H1 (cell line): ENCODE results near the gene SLC51B. TPM values are rescaled to one million over a fixed set of nuclear protein-coding genes. Genes with fewer than 3 reads are reported as not detected.
A peak's percentile ranks its signal among the peaks of the same experiment; 100 is the strongest.

Source experiments
- CTCF ChIA-PET: fragments of 300-600 bp; sonication (Branson Sonifier 250); formaldehyde crosslinking; loops from one replicate; lab custom pipeline; 2021; ENCODE audit not compliant: partially characterized antibody; lab: Charles Lee
- POLR2A ChIA-PET: fragments of 300-600 bp; sonication (Branson Sonifier 250); formaldehyde crosslinking; loops from one replicate; lab custom pipeline; 2021; ENCODE audit warnings: inconsistent platforms; ENCODE audit not compliant: partially characterized antibody; lab: Charles Lee
- DNase-seq, 2 experiments: peaks; one replicate each; pipeline versions ENCODE4 v3.0.0 to v3.0.0-alpha.2; 2010 to 2022; ENCODE audit warnings: low spot score in 2 of 2, low read depth in 1 of 2, mixed read lengths in 1 of 2
- FAIRE-seq: peaks from 2 replicates; lab custom pipeline; 2011; peaks lifted over from hg19 to GRCh38; lab: Jason Lieb, UNC
- H2AFZ ChIP-seq: 2 replicates; pipeline ENCODE4 v1.8.1; 2012; ENCODE audit warnings: low read length, inconsistent platforms
- H2AK5ac ChIP-seq: 2 replicates; pipeline ENCODE4 v1.6.1; 2013; ENCODE audit warnings: low read depth, low read length
- H2BK120ac ChIP-seq: replicated peaks from 2 replicates; pipeline ENCODE3; 2013; ENCODE audit warnings: low read depth, low read length, inconsistent platforms
- H2BK12ac ChIP-seq: 2 replicates; pipeline ENCODE4 v1.6.1; 2013; ENCODE audit warnings: low read depth, low read length
- H2BK15ac ChIP-seq: 2 replicates; pipeline ENCODE4 v1.6.1; 2013; ENCODE audit warnings: low read length
- H2BK20ac ChIP-seq: 2 replicates; pipeline ENCODE4 v1.6.1; 2013; ENCODE audit warnings: low read length
- H2BK5ac ChIP-seq: 2 replicates; pipeline ENCODE4 v1.6.1; 2013; ENCODE audit warnings: low read depth, low read length
- H3K14ac ChIP-seq: 2 replicates; pipeline ENCODE4 v1.6.1; 2013; ENCODE audit warnings: inconsistent platforms; ENCODE audit not compliant: insufficient read length
- H3K18ac ChIP-seq: 2 replicates; pipeline ENCODE4 v1.6.1; 2013; ENCODE audit warnings: low read length; ENCODE audit errors: extremely low read depth
- H3K23ac ChIP-seq: 2 replicates; pipeline ENCODE4 v1.6.1; 2013; ENCODE audit warnings: inconsistent platforms; ENCODE audit not compliant: insufficient read length
- H3K23me2 ChIP-seq: 2 replicates; pipeline ENCODE4 v1.6.1; 2013; ENCODE audit warnings: low read depth, low read length
- H3K27ac ChIP-seq: 2 replicates; pipeline ENCODE4 v1.6.1; 2011; ENCODE audit warnings: low read depth, low read length, inconsistent platforms
- H3K27me3 ChIP-seq, 4 experiments: replicated peaks in 1 of 4; 1 replicate in 1 of 4; 2 replicates in 3 of 4; pipeline versions ENCODE4 v1.6.1 to v1.8.1; 2011 to 2013; ENCODE audit warnings: low read length in 3 of 4, mild to moderate bottlenecking in 3 of 4, inconsistent platforms in 2 of 4, mixed read lengths in 2 of 4, moderate library complexity in 1 of 4; ENCODE audit not compliant: control insufficient read depth in 3 of 4, insufficient read depth in 3 of 4; ENCODE audit errors: extremely low read depth in 1 of 4
- H3K36me3 ChIP-seq, 4 experiments: 2 replicates each; pipeline versions ENCODE4 v1.6.1 to v1.8.1; 2011 to 2013; ENCODE audit warnings: mild to moderate bottlenecking in 4 of 4, low read length in 3 of 4, moderate library complexity in 2 of 4, control low read depth in 1 of 4, inconsistent platforms in 1 of 4; ENCODE audit not compliant: insufficient read depth in 4 of 4, control insufficient read depth in 2 of 4
- H3K4ac ChIP-seq: replicated peaks from 2 replicates; pipeline ENCODE3; 2013; ENCODE audit warnings: low read length, low read depth, mixed read lengths, inconsistent platforms; ENCODE audit not compliant: insufficient read length
- H3K4me1 ChIP-seq, 4 experiments: replicated peaks in 1 of 4; 1 replicate in 1 of 4; 2 replicates in 3 of 4; pipeline versions ENCODE4 v1.6.1 to v1.8.1; 2011 to 2013; ENCODE audit warnings: low read length in 3 of 4, inconsistent platforms in 2 of 4, mixed read lengths in 1 of 4; ENCODE audit not compliant: insufficient read depth in 4 of 4, control insufficient read depth in 3 of 4
- H3K4me2 ChIP-seq, 2 experiments: 2 replicates each; pipeline versions ENCODE4 v1.6.1 to v1.8.1; 2011 to 2013; ENCODE audit warnings: low read depth in 2 of 2, low read length in 2 of 2, control low read depth in 1 of 2, inconsistent platforms in 1 of 2, mild to moderate bottlenecking in 1 of 2; ENCODE audit not compliant: insufficient read depth in 1 of 2
- H3K4me3 ChIP-seq, 4 experiments: fragments of 200-600, 300-600 bp in 1 of 4; sonication (generic), shearing (Covaris generic), sonication (Bioruptor Twin) in 1 of 4; 2 replicates each; pipeline versions ENCODE4 v1.5.1 to v1.8.1; 2011 to 2016; ENCODE audit warnings: low read length in 4 of 4, low read depth in 3 of 4, control low read depth in 2 of 4, inconsistent platforms in 2 of 4, mild to moderate bottlenecking in 2 of 4, mixed read lengths in 1 of 4, moderate library complexity in 1 of 4; ENCODE audit not compliant: insufficient read depth in 2 of 4; ENCODE audit errors: extremely low read depth in 1 of 4
- H3K56ac ChIP-seq: replicated peaks from 2 replicates; pipeline ENCODE3; 2013; ENCODE audit warnings: low read depth, mild to moderate bottlenecking, mixed read lengths, low read length, inconsistent platforms; ENCODE audit not compliant: insufficient read length
- H3K79me1 ChIP-seq: 2 replicates; pipeline ENCODE4 v1.6.1; 2013; ENCODE audit warnings: low read depth, low read length, control low read depth
- H3K79me2 ChIP-seq, 2 experiments: 2 replicates each; pipeline versions ENCODE4 v1.6.1 to v1.8.1; 2012 to 2013; ENCODE audit warnings: low read length in 2 of 2, mild to moderate bottlenecking in 2 of 2, inconsistent platforms in 1 of 2; ENCODE audit not compliant: insufficient read depth in 2 of 2, control insufficient read depth in 1 of 2
- H3K9ac ChIP-seq, 4 experiments: replicated peaks in 1 of 4; 1 replicate in 1 of 4; 2 replicates in 3 of 4; pipeline versions ENCODE4 v1.6.1 to v1.8.1; 2011 to 2013; ENCODE audit warnings: low read depth in 3 of 4, low read length in 3 of 4, control low read depth in 2 of 4, mild to moderate bottlenecking in 2 of 4, moderate library complexity in 2 of 4, inconsistent platforms in 1 of 4; ENCODE audit errors: extremely low read depth in 1 of 4
- H3K9me3 ChIP-seq, 2 experiments: 2 replicates each; pipeline versions ENCODE4 v1.6.1 to v1.8.1; 2012 to 2013; ENCODE audit warnings: mild to moderate bottlenecking in 2 of 2, moderate library complexity in 2 of 2, control low read depth in 1 of 2, inconsistent platforms in 1 of 2, low read depth in 1 of 2, low read length in 1 of 2, mixed read lengths in 1 of 2; ENCODE audit not compliant: insufficient read depth in 2 of 2
- H4K20me1 ChIP-seq, 2 experiments: replicated peaks in 1 of 2; 2 replicates each; pipeline versions ENCODE3 to v1.8.1; 2011 to 2013; ENCODE audit warnings: inconsistent platforms in 2 of 2, low read length in 2 of 2, mild to moderate bottlenecking in 1 of 2; ENCODE audit not compliant: insufficient read depth in 2 of 2, control insufficient read depth in 1 of 2
- H4K5ac ChIP-seq: 2 replicates; pipeline ENCODE4 v1.6.1; 2013; ENCODE audit warnings: low read length, low read depth, mixed read lengths, inconsistent platforms; ENCODE audit not compliant: insufficient read length
- H4K8ac ChIP-seq: 2 replicates; pipeline ENCODE4 v1.8.0; 2013; ENCODE audit warnings: mild to moderate bottlenecking, moderate library complexity, low read length, inconsistent platforms; ENCODE audit not compliant: insufficient read depth; ENCODE audit errors: extremely low read depth
- H4K91ac ChIP-seq: replicated peaks from 2 replicates; pipeline ENCODE3; 2013; ENCODE audit warnings: low read length, mixed read lengths, inconsistent platforms; ENCODE audit not compliant: insufficient read length
- ASH2L ChIP-seq: fragments of 200-600, 300-600 bp; sonication (generic); IDR thresholded peaks from one replicate; pipeline ENCODE4 v1.7.1; 2017; ENCODE audit warnings: low read length
- CREB1 ChIP-seq: IDR thresholded peaks from 2 replicates; pipeline ENCODE4 v1.6.1; 2012; ENCODE audit warnings: inconsistent platforms
- EP300 ChIP-seq, 2 experiments: IDR thresholded peaks; 1 replicate in 1 of 2; 2 replicates in 1 of 2; pipeline ENCODE4 v1.6.1; 2011 to 2012; ENCODE audit warnings: low read depth in 2 of 2, low read length in 2 of 2, mild to moderate bottlenecking in 2 of 2, borderline replicate concordance in 1 of 2, inconsistent platforms in 1 of 2, moderate library complexity in 1 of 2
- FOSL1 ChIP-seq: IDR thresholded peaks from 2 replicates; pipeline ENCODE4 v1.6.1; 2011; ENCODE audit warnings: mild to moderate bottlenecking, low read depth, low read length, moderate library complexity; ENCODE audit not compliant: insufficient read depth
- KDM1A ChIP-seq: fragments of 200-600, 300-600 bp; sonication (generic); IDR thresholded peaks from 2 replicates; pipeline ENCODE4 v1.7.1; 2016; ENCODE audit warnings: mild to moderate bottlenecking, low read length, borderline replicate concordance
- NRF1 ChIP-seq: IDR thresholded peaks from 2 replicates; pipeline ENCODE4 v1.6.1; 2011; ENCODE audit warnings: mild to moderate bottlenecking, low read depth, low read length, improper control_type of control experiment
- POU5F1 ChIP-seq: IDR thresholded peaks from 2 replicates; pipeline ENCODE4 v1.6.1; 2011; ENCODE audit warnings: low read depth, mild to moderate bottlenecking, low read length, moderate library complexity
- RBBP5 ChIP-seq: IDR thresholded peaks from 2 replicates; pipeline ENCODE4 v1.7.1; 2012; ENCODE audit warnings: low read depth, mild to moderate bottlenecking, inconsistent platforms, low read length, moderate library complexity, borderline replicate concordance
- SAP30 ChIP-seq: fragments of 300-600 bp; sonication (generic); IDR thresholded peaks from 2 replicates; pipeline ENCODE4 v1.7.1; 2012; ENCODE audit warnings: low read length, moderate library complexity, mild to moderate bottlenecking, inconsistent platforms; ENCODE audit not compliant: insufficient read depth, insufficient replicate concordance
- YY1 ChIP-seq: IDR thresholded peaks from 2 replicates; pipeline ENCODE4 v1.6.1; 2011; ENCODE audit warnings: low read depth, mild to moderate bottlenecking, low read length
- WGBS, 2 experiments: shearing (Covaris generic) in 1 of 2; methylation state at CpG; one replicate each; pipeline versions ENCODE4 v1.1.6 to v1.1.7; 2013 to 2015; ENCODE audit warnings: low lambda C conversion rate in 2 of 2, mixed read lengths in 2 of 2, inconsistent platforms in 1 of 2, low coverage in 1 of 2, missing lambda C conversion rate in 1 of 2; ENCODE audit not compliant: insufficient replicate concordance in 2 of 2, insufficient coverage in 1 of 2, insufficient read length in 1 of 2; ENCODE audit errors: extremely low coverage in 1 of 2, missing lambda C conversion rate in 1 of 2; 5-methylcytosine and 5-hydroxymethylcytosine counted together
- polyA plus RNA-seq, 7 experiments: library from polyadenylated mRNA; depleted of rRNA in 3 of 7; stranded (reverse) in 5 of 7; unstranded in 2 of 7; fragments of >200 nt in 5 of 7; fragments of 200-250 nt in 2 of 7; gene quantifications; 1 replicate in 5 of 7; 2 replicates in 1 of 7; 4 replicates in 1 of 7; pipeline versions ENCODE4 v1.2.1 to v1.2.3, GENCODE V29; 2011 to 2013; ENCODE audit warnings: missing spikeins in 2 of 7, mixed read lengths in 2 of 7
- total RNA-seq: library from RNA; stranded (reverse); fragmentation: NEBNext Ultra II Directional; extraction: Animal tissue kit (Norgen Biotek cat#: 25700); gene quantifications from 2 replicates; pipeline ENCODE4 v1.2.1, GENCODE V29; 2021
- TF ChIP-seq, protein P1 (sequence below): IDR thresholded peaks from 2 replicates; pipeline ENCODE4 v1.6.1; 2012; ENCODE audit warnings: inconsistent platforms
- TF ChIP-seq, protein P2 (sequence below): IDR thresholded peaks from 2 replicates; pipeline ENCODE4 v1.6.1; 2012; ENCODE audit warnings: low read length, inconsistent platforms

SLC51B gene
- total and polyA plus RNA-seq, 2 of the 8 experiments (the other 6 are each of a cell fraction or from before 2014, with no cell fraction given): not detected

DNA sequence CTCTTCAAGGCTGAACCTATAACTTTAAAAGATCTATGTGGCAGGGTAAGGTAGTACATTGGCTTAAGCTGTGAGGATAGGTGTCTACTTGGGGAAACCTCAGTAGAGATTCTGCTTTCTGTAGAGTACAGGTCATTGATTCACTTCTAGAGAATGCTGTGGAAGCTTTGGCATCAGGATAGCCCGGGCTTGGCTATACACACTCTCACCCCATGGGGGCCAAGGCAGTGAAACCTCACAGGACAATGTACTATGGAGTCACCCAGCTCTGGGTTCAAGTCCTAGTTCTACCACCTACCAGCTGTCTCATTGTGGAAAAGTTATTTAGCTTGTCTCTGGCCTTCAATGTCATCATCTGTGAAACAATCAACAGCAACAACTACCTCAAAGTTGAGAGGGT is 24.8 kb upstream of the SLC51B start:
- H2BK15ac ChIP-seq: no peak overlapping the region
- H3K18ac ChIP-seq: no peak overlapping the region
- no peak overlapping the region for H3K4me2 ChIP-seq
- H3K4ac ChIP-seq: no peak overlapping the region
- no peak overlapping the region for H3K9ac ChIP-seq
- H4K91ac ChIP-seq: no peak overlapping the region
- no peaks in the 10 kb centered on the region for H3K79me1 ChIP-seq
- H3K79me2 ChIP-seq: no peaks in the 10 kb centered on the region
- H2BK20ac ChIP-seq: no peak overlapping the region
- no peaks in the 10 kb centered on the region for H3K4me1 ChIP-seq
- H3K4me3 ChIP-seq: no peak overlapping the region
- H3K27ac ChIP-seq: no peak overlapping the region
- no peak overlapping the region for H3K56ac ChIP-seq
- H3K9me3 ChIP-seq: no peaks in the 10 kb centered on the region
- H2AK5ac ChIP-seq: no peak overlapping the region
- peaks cover 0 to 58% (median 12%) of the 10 kb centered on the region in 4 experiments; a peak in 6 of 8 replicates for H3K36me3 ChIP-seq
- 82% methylated on average over 1 of the region's 1 CpG; no CpG with 5 or more reads in 1 of the 2 experiments for WGBS, 2 experiments
- TF ChIP-seq YY1 (no peak), SAP30 (no peak), KDM1A (no peak), NRF1 (no peak), ASH2L (no peak), POU5F1 (no peak), EP300 (IDR thresholded peaks at IDR 0.05; ENCODE audit: borderline replicate concordance in 1 of 2, low read depth in 2 of 2, low read length in 2 of 2) (no peak), RBBP5 (no peak), CREB1 (no peak), FOSL1 (no peak)
- TF ChIP-seq, protein P1, sequence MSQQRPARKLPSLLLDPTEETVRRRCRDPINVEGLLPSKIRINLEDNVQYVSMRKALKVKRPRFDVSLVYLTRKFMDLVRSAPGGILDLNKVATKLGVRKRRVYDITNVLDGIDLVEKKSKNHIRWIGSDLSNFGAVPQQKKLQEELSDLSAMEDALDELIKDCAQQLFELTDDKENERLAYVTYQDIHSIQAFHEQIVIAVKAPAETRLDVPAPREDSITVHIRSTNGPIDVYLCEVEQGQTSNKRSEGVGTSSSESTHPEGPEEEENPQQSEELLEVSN: no peak
- TF ChIP-seq, protein P2, sequence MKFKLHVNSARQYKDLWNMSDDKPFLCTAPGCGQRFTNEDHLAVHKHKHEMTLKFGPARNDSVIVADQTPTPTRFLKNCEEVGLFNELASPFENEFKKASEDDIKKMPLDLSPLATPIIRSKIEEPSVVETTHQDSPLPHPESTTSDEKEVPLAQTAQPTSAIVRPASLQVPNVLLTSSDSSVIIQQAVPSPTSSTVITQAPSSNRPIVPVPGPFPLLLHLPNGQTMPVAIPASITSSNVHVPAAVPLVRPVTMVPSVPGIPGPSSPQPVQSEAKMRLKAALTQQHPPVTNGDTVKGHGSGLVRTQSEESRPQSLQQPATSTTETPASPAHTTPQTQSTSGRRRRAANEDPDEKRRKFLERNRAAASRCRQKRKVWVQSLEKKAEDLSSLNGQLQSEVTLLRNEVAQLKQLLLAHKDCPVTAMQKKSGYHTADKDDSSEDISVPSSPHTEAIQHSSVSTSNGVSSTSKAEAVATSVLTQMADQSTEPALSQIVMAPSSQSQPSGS: no peak
- H3K23ac ChIP-seq: no peak overlapping the region
- no peak overlapping the region for H4K5ac ChIP-seq
- ChIA-PET POLR2A (no interaction called here), CTCF (interaction anchor here (0.6 to 0.7 kb wide), 3 partner anchors 13 to 665 kb away, joined by 3 to 4 read pairs (median 3); no protein-coding TSS in a partner anchor)
- no peak overlapping the region for H2BK12ac ChIP-seq
- FAIRE-seq: no peak
- no peaks in the 10 kb centered on the region for H3K27me3 ChIP-seq
- H4K20me1 ChIP-seq: peaks cover 0 to 4% of the 10 kb centered on the region in 2 experiments
- H3K23me2 ChIP-seq: no peaks in the 10 kb centered on the region
- no peak overlapping the region for H3K14ac ChIP-seq
- H2BK120ac ChIP-seq: peak overlapping the region; percentile 28
- H4K8ac ChIP-seq: no peak overlapping the region
- H2AFZ ChIP-seq: no peak overlapping the region
- no peak for DNase-seq
- no peak overlapping the region for H2BK5ac ChIP-seq
